Endothelial cell of umbilical vein (primary cell): ENCODE measurements around the gene SUPT7L.
A peak's percentile ranks its signal among the peaks of the same experiment; 100 is the strongest.

Source experiments
- CTCF ChIP-seq, 2 donors: IDR thresholded peaks; 1 replicate in 1 of 2; 2 replicates in 1 of 2; pipeline ENCODE4 v1.5.1; 2011; ENCODE audit warnings: low read length in 2 of 2, mild to moderate bottlenecking in 2 of 2, moderate library complexity in 2 of 2, control low read depth in 1 of 2, inconsistent platforms in 1 of 2, low read depth in 1 of 2; ENCODE audit not compliant: insufficient read depth in 1 of 2; ENCODE audit errors: extremely low read depth in 1 of 2
- EZH2 ChIP-seq: IDR thresholded peaks from 2 replicates; pipeline ENCODE4 v1.6.1; 2012; ENCODE audit warnings: borderline replicate concordance, low read depth, mild to moderate bottlenecking, moderate library complexity, low read length, inconsistent platforms; ENCODE audit not compliant: severe bottlenecking
- JUN ChIP-seq: IDR thresholded peaks from 2 replicates; pipeline ENCODE4 v1.6.1; 2011; ENCODE audit warnings: borderline replicate concordance, low read depth; ENCODE audit not compliant: insufficient read length, insufficient read depth
- MAX ChIP-seq: IDR thresholded peaks from 2 replicates; pipeline ENCODE4 v1.6.1; 2011; ENCODE audit not compliant: insufficient read depth, insufficient read length
- MYC ChIP-seq: IDR thresholded peaks from one replicate; pipeline ENCODE4 v1.6.1; 2011; ENCODE audit warnings: mild to moderate bottlenecking, low read depth, low read length
- POLR2A ChIP-seq: IDR thresholded peaks from 2 replicates; pipeline ENCODE4 v1.6.1; 2012; ENCODE audit warnings: low read depth, mild to moderate bottlenecking, control low read depth, low read length
- POLR2AphosphoS5 ChIP-seq: IDR thresholded peaks from 2 replicates; pipeline ENCODE4 v1.6.1; 2012; ENCODE audit warnings: low read depth, mild to moderate bottlenecking, control low read depth, low read length, moderate library complexity; ENCODE audit not compliant: insufficient read depth

DNA sequence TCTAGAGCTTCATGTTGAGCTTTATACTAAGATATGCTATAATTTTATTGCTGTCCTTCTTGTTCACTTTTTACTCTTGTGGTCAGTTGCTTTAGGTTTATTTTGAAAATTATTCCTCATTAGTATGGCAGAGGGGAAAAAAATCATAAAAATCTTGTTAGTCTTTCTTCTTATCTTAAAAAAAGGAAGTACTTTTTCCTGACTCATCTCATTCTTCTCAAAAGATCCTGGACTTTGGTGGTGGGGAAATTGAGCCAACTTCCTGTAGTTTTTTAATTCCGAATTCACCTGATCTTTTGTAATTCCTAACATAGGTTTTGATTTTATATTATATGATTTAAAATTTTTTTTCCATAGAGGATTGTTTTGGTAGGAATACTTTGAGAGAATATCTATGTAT is 4.0 kb upstream of the SUPT7L start:
- no peak for TF ChIP-seq CTCF (IDR thresholded peaks at IDR 0.05; ENCODE audit: extremely low read depth in 1 of 2, insufficient read depth in 1 of 2, low read depth in 1 of 2, low read length in 2 of 2)
- peak; percentile 36 for TF ChIP-seq JUN
- TF ChIP-seq EZH2 = no peak
- no peak for TF ChIP-seq POLR2AphosphoS5
- no peak for TF ChIP-seq MAX
- TF ChIP-seq POLR2A = no peak
- TF ChIP-seq MYC = no peak
